ENCODE results near the gene COL23A1. TPM values are rescaled to one million over a fixed set of nuclear protein-coding genes. Genes with fewer than 3 reads are reported as not detected.

The COL23A1 gene
- total and polyA plus RNA-seq, 4 donors = 0.76 to 4.4 (median 1.3) TPM

DNA sequence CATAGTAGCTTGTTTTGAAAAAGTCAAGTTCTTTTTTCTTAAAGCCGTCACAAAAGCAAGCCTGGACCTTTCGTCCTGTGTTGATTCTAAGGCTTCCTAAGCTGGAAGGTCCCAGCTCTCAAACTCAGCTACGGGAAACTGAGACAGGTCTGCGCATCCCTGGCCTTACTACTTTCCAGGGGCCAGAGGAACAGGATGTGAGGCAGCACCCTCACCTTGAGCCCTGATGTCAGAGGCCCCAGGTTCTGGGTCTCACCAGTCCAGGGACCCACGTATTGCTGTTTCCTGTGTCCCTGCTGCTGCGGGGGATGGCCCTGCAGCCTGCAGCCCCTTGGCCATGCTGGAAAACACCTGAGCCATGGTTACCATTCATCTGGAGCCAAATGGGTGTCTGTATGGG, 123.9 kb downstream of the COL23A1 start:
- no peak for DNase-seq
- H3K4me3 ChIP-seq = no peak overlapping the region
- peaks cover 5 to 47% (median 23%) of the 10 kb centered on the region in 5 donors for H3K4me1 ChIP-seq (ENCODE audit: control insufficient read depth in 5 of 5, insufficient read depth in 5 of 5, low read length in 5 of 5)
- H3K36me3 ChIP-seq (ENCODE audit: control insufficient read depth in 4 of 4, insufficient read depth in 4 of 4, low read length in 4 of 4) = no peaks in the 10 kb centered on the region
- H3K27me3 ChIP-seq (ENCODE audit: control insufficient read depth in 3 of 3, insufficient read depth in 3 of 3, low read length in 2 of 3) = no peaks in the 10 kb centered on the region
- WGBS, 2 donors = 83 to 94% methylated on average over 6 of the region's 6 CpGs
- H3K27ac ChIP-seq (ENCODE audit: low read depth in 1 of 2, low read length in 1 of 2) = no peak overlapping the region
- no peak overlapping the region for H3K9ac ChIP-seq (ENCODE audit: insufficient read depth in 1 of 2, low read length in 2 of 2)
- H3K9me3 ChIP-seq (ENCODE audit: control insufficient read depth in 4 of 4, insufficient read depth in 3 of 4, low read length in 3 of 4) = no peaks in the 10 kb centered on the region
- no peak for ATAC-seq (ENCODE audit: insufficient read depth, low FRiP score)
- no peak for TF ChIP-seq CTCF (IDR thresholded peaks at IDR 0.05; ENCODE audit: control extremely low read depth, extremely low read depth)

- Histone ChIP-seq H3K4me1 (ENCODE audit: control insufficient read depth in 5 of 5, insufficient read depth in 5 of 5, low read length in 5 of 5) (peaks cover 5 to 49% (median 25%) of the 10 kb centered on the region in 5 donors), H3K36me3 (ENCODE audit: control insufficient read depth in 4 of 4, insufficient read depth in 4 of 4, low read length in 4 of 4) (no peaks in the 10 kb centered on the region), H3K9me3 (ENCODE audit: control insufficient read depth in 4 of 4, insufficient read depth in 3 of 4, low read length in 3 of 4) (no peaks in the 10 kb centered on the region), H3K9ac (ENCODE audit: insufficient read depth in 1 of 2, low read length in 2 of 2) (no peak overlapping the region), H3K27me3 (ENCODE audit: control insufficient read depth in 3 of 3, insufficient read depth in 3 of 3, low read length in 2 of 3) (no peaks in the 10 kb centered on the region), H3K4me3 (no peak overlapping the region), H3K27ac (ENCODE audit: low read depth in 1 of 2, low read length in 1 of 2) (no peak overlapping the region)
- ATAC-seq (ENCODE audit: insufficient read depth, low FRiP score) = no peak
- WGBS, 2 donors = 91 to 93% methylated on average over 16 of the region's 16 CpGs
- TF ChIP-seq CTCF (IDR thresholded peaks at IDR 0.05; ENCODE audit: control extremely low read depth, extremely low read depth) = no peak
- no peak for DNase-seq
Observed at GRCh38 chr5:178465861-178466288, 124.3 kb downstream of the COL23A1 start.

- no peak overlapping the region for H3K4me3 ChIP-seq
- no peak for DNase-seq
- H3K27me3 ChIP-seq (ENCODE audit: control insufficient read depth in 3 of 3, insufficient read depth in 3 of 3, low read length in 2 of 3) = no peaks in the 10 kb centered on the region
- ATAC-seq (ENCODE audit: insufficient read depth, low FRiP score) = no peak
- peaks cover 5 to 49% (median 25%) of the 10 kb centered on the region in 5 donors for H3K4me1 ChIP-seq (ENCODE audit: control insufficient read depth in 5 of 5, insufficient read depth in 5 of 5, low read length in 5 of 5)
- TF ChIP-seq CTCF (IDR thresholded peaks at IDR 0.05; ENCODE audit: control extremely low read depth, extremely low read depth) = no peak
- H3K27ac ChIP-seq (ENCODE audit: low read depth in 1 of 2, low read length in 1 of 2) = no peak overlapping the region
- WGBS, 2 donors = 89 to 93% methylated on average over 19 of the region's 19 CpGs
- no peaks in the 10 kb centered on the region for H3K9me3 ChIP-seq (ENCODE audit: control insufficient read depth in 4 of 4, insufficient read depth in 3 of 4, low read length in 3 of 4)
- H3K9ac ChIP-seq (ENCODE audit: insufficient read depth in 1 of 2, low read length in 2 of 2) = no peak overlapping the region
- no peaks in the 10 kb centered on the region for H3K36me3 ChIP-seq (ENCODE audit: control insufficient read depth in 4 of 4, insufficient read depth in 4 of 4, low read length in 4 of 4)
Observed at GRCh38 chr5:178465228-178465860, 124.8 kb downstream of the COL23A1 start.
